22Rv1 (cell line): ENCODE results near the gene ESRRG.

Experiments used
- H3K27ac ChIP-seq: fragments of 450-650 bp; 2 replicates; pipeline ENCODE4 v1.5.1; 2017
- CTCF ChIP-seq: fragments of 450-650 bp; IDR thresholded peaks from 2 replicates; pipeline ENCODE4 v1.5.1; 2017; ENCODE audit warnings: mild to moderate bottlenecking
- ZFX ChIP-seq: fragments of 450-650 bp; IDR thresholded peaks from 2 replicates; pipeline ENCODE4 v1.6.1; 2017; ENCODE audit warnings: antibody characterized with exemption, borderline replicate concordance

Gene ESRRG

GRCh38 chr1:216518844-216519627 lies 204.2 kb downstream of the ESRRG start:
- TF ChIP-seq CTCF (no peak), ZFX (no peak)
- H3K27ac ChIP-seq: no peak overlapping the region

GRCh38 chr1:216502528-216503162 lies 220.6 kb downstream of the ESRRG start:
- TF ChIP-seq CTCF: no peak
- no peak for TF ChIP-seq ZFX
- no peak overlapping the region for H3K27ac ChIP-seq

- H3K27ac ChIP-seq: no peak overlapping the region
- no peak for TF ChIP-seq ZFX
- no peak for TF ChIP-seq CTCF
These were observed 222.8 kb downstream of the ESRRG start for GRCh38 chr1:216500273-216500967.

- no peak for TF ChIP-seq CTCF
- TF ChIP-seq ZFX: no peak
- H3K27ac ChIP-seq: no peak overlapping the region
These were observed 223.5 kb downstream of the ESRRG start for GRCh38 chr1:216499581-216500272.

GRCh38 chr1:216498277-216498676 lies 225.0 kb downstream of the ESRRG start:
- TF ChIP-seq ZFX (no peak), CTCF (no peak)
- no peak overlapping the region for H3K27ac ChIP-seq

- H3K27ac ChIP-seq: no peak overlapping the region
- TF ChIP-seq CTCF: no peak
- no peak for TF ChIP-seq ZFX
These were observed 238.2 kb downstream of the ESRRG start for GRCh38 chr1:216485042-216485441.
